Activated naive CD8-positive, alpha-beta T cell (primary cell): Measurements from ENCODE around the gene NET1.
"Not testable (repeated sequence)": the region's sequence is repeated elsewhere in the genome, so short reads cannot be mapped to it uniquely, and the experiment has no call there.

Experiments
- H3K27ac Mint-ChIP-seq: one replicate; pipeline ENCODE4 v1.8.0; 2021; ENCODE audit warnings: mixed read lengths
- H3K27me3 Mint-ChIP-seq: one replicate; pipeline ENCODE4 v1.8.0; 2021; ENCODE audit warnings: mixed read lengths
- H3K36me3 Mint-ChIP-seq: one replicate; pipeline ENCODE4 v1.8.0; 2021; ENCODE audit warnings: mixed read lengths
- H3K4me1 Mint-ChIP-seq: one replicate; pipeline ENCODE4 v1.8.0; 2021; ENCODE audit warnings: low read depth, mixed read lengths
- H3K4me3 Mint-ChIP-seq: one replicate; pipeline ENCODE4 v1.8.0; 2021; ENCODE audit warnings: mild to moderate bottlenecking, mixed read lengths
- H3K9me3 Mint-ChIP-seq: one replicate; pipeline ENCODE4 v1.8.0; 2021; ENCODE audit warnings: low read depth, mixed read lengths

Gene NET1

GRCh38 chr10:5385224-5385623 is 27.1 kb upstream of the NET1 start:
- H3K36me3 Mint-ChIP-seq, result no peaks in the 10 kb centered on the region
- H3K27ac Mint-ChIP-seq, result no peak overlapping the region
- H3K4me3 Mint-ChIP-seq, result no peak overlapping the region
- H3K27me3 Mint-ChIP-seq, result no peaks in the 10 kb centered on the region
- H3K9me3 Mint-ChIP-seq, result peaks cover 5% of the 10 kb centered on the region
- H3K4me1 Mint-ChIP-seq, result no peaks in the 10 kb centered on the region

DNA sequence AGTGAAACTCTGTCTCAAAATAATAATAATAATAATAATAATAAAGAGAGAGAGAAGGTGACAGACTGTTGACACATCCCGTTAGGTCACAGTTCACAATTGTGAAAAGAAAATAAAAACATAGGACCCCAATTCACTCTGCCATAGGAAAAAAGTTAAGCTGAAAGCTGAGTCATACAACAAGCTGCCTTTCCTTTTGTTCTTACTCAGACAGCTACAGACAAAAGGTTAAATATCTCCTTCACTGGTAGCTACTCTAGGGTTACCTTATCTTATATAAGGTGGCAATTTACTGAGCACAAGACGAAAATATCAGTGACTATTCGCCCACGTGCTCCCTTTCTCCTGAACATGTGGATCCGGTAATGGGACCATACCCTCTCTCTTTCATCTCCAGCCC is 25.2 kb upstream of the NET1 start:
- Mint-ChIP-seq H3K4me3 (no peak overlapping the region), H3K4me1 (no peaks in the 10 kb centered on the region), H3K27me3 (no peaks in the 10 kb centered on the region), H3K27ac (no peak overlapping the region), H3K36me3 (no peaks in the 10 kb centered on the region), H3K9me3 (peaks cover 17% of the 10 kb centered on the region)

GRCh38 chr10:5390607-5391205 is 21.7 kb upstream of the NET1 start:
- Mint-ChIP-seq H3K9me3 (peaks cover 18% of the 10 kb centered on the region), H3K4me3 (no peak overlapping the region), H3K27me3 (no peaks in the 10 kb centered on the region), H3K4me1 (no peaks in the 10 kb centered on the region), H3K27ac (no peak overlapping the region), H3K36me3 (no peaks in the 10 kb centered on the region)

GRCh38 chr10:5391790-5392189 is 20.6 kb upstream of the NET1 start:
- no peaks in the 10 kb centered on the region for H3K27me3 Mint-ChIP-seq
- no peaks in the 10 kb centered on the region for H3K4me1 Mint-ChIP-seq
- no peak overlapping the region for H3K27ac Mint-ChIP-seq
- no peaks in the 10 kb centered on the region for H3K36me3 Mint-ChIP-seq
- H3K9me3 Mint-ChIP-seq, result peaks cover 18% of the 10 kb centered on the region
- no peak overlapping the region for H3K4me3 Mint-ChIP-seq

DNA sequence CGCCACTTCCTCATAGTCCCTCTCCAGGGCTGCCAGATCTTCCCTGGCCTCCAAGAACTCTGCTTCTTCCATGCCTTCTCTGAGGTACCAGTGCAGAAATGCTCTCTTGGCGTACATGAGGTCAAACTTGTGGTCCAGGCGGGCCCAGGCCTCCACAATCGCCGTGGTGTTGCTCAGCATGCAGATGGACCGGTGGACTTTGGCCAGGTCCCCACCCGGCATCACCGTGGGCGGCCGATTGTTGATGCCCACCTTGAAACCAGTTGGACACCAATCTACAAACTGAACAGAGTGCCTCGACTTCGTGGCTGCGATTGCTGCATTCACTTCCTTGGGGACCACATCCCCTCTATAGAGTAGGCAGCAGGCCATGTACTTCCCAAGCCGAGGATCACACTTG is 18.8 kb upstream of the NET1 start:
- Mint-ChIP-seq H3K36me3 (no peaks in the 10 kb centered on the region), H3K9me3 (peaks cover 18% of the 10 kb centered on the region), H3K4me3 (no peak overlapping the region), H3K27ac (no peak overlapping the region), H3K4me1 (no peaks in the 10 kb centered on the region), H3K27me3 (peaks cover under 1% of the 10 kb centered on the region)

- Mint-ChIP-seq H3K27me3 (peaks cover 3% of the 10 kb centered on the region), H3K27ac (no peak overlapping the region), H3K9me3 (peaks cover 13% of the 10 kb centered on the region), H3K4me3 (no peak overlapping the region), H3K4me1 (no peaks in the 10 kb centered on the region), H3K36me3 (no peaks in the 10 kb centered on the region)
These were observed 17.2 kb upstream of the NET1 start for GRCh38 chr10:5395168-5395567.

GRCh38 chr10:5396556-5397300 is 15.6 kb upstream of the NET1 start:
- H3K36me3 Mint-ChIP-seq, result no peaks in the 10 kb centered on the region
- H3K9me3 Mint-ChIP-seq, result peaks cover 5% of the 10 kb centered on the region
- H3K27ac Mint-ChIP-seq, result no peak overlapping the region
- H3K4me3 Mint-ChIP-seq, result no peak overlapping the region
- no peaks in the 10 kb centered on the region for H3K4me1 Mint-ChIP-seq
- H3K27me3 Mint-ChIP-seq, result peaks cover 3% of the 10 kb centered on the region

GRCh38 chr10:5399332-5399731 is 13.0 kb upstream of the NET1 start:
- peaks cover 3% of the 10 kb centered on the region for H3K27me3 Mint-ChIP-seq
- no peaks in the 10 kb centered on the region for H3K9me3 Mint-ChIP-seq
- H3K27ac Mint-ChIP-seq, result no peak overlapping the region
- no peaks in the 10 kb centered on the region for H3K36me3 Mint-ChIP-seq
- no peak overlapping the region for H3K4me3 Mint-ChIP-seq
- no peaks in the 10 kb centered on the region for H3K4me1 Mint-ChIP-seq

DNA sequence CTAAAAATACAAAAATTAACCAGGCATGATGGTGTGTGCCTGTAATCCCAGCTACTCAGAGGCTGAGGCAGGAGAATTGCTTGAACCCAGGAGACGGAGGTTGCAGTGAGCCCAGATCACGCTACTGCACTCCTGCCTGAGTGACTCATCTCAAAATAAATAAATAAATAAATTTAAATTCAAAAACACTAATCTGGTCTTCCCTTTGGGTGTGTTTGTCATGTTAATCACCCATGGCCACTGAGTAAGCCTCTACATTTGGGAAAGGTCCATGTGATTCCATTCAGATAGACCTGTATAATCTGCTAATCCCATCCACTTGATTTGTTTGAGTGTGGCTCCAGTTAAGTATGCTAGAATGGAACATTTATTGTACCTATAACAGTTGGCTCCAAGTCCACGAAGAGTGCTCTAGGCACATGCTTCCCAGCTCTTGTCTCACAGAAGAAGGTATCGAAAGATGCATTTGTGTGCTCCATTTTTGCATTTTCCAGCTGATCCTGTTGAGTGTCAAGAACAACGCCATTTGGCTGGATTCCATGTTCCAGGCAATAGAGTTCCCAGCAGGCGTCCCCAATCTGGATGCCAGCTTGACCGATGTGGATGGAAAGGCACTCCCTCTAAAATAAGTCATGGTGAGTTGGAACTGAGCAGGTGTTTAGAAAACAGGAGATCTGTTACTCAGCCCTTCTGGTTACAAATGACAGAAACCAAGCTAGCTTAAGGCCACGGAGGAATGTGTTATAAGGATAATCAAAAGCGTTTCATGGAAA is 11.7 kb upstream of the NET1 start:
- no peak overlapping the region for H3K27ac Mint-ChIP-seq
- H3K4me1 Mint-ChIP-seq, result no peaks in the 10 kb centered on the region
- H3K27me3 Mint-ChIP-seq, result peaks cover 3% of the 10 kb centered on the region
- no peak overlapping the region for H3K4me3 Mint-ChIP-seq
- no peaks in the 10 kb centered on the region for H3K9me3 Mint-ChIP-seq
- H3K36me3 Mint-ChIP-seq, result no peaks in the 10 kb centered on the region

DNA sequence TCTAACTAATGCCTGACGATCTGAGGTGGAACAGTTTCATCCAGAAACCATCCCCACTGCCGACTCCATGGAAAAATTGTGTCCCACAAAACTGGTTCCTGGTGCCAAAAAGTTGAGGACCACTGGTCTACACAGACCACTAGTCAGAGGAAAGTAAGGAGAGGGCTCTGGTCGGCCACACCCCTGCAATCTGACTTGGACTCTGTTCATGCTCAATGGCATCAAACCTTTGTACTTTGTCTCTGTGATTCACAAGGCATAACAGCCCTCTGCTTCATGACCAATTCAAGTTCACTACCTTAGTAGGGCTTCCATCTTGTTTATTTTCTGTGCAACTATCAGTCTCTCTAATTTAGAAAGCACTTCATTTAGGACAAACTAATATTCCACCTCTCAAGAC is 9.6 kb upstream of the NET1 start:
- H3K27me3 Mint-ChIP-seq, result peaks cover 3% of the 10 kb centered on the region
- H3K4me3 Mint-ChIP-seq, result no peak overlapping the region
- H3K9me3 Mint-ChIP-seq, result no peaks in the 10 kb centered on the region
- H3K36me3 Mint-ChIP-seq, result no peaks in the 10 kb centered on the region
- H3K4me1 Mint-ChIP-seq, result no peaks in the 10 kb centered on the region
- H3K27ac Mint-ChIP-seq, result no peak overlapping the region

- H3K27me3 Mint-ChIP-seq, result peaks cover 6% of the 10 kb centered on the region
- no peak within 1 kb of the TSS for H3K4me3 Mint-ChIP-seq
- H3K36me3 Mint-ChIP-seq, result no peaks in the 10 kb centered on the region
- no peak within 1 kb of the TSS for H3K27ac Mint-ChIP-seq
- no peaks in the 10 kb centered on the region for H3K9me3 Mint-ChIP-seq
- no peaks in the 10 kb centered on the region for H3K4me1 Mint-ChIP-seq
These were observed 7.9 kb upstream of the NET1 start, which contains the start of gene TUBAL3 for GRCh38 chr10:5404208-5405041. TSS of gene TUBAL3 (minus strand) at chr10:5404828. CDS start at chr10:5404792, 36 bp downstream.

DNA sequence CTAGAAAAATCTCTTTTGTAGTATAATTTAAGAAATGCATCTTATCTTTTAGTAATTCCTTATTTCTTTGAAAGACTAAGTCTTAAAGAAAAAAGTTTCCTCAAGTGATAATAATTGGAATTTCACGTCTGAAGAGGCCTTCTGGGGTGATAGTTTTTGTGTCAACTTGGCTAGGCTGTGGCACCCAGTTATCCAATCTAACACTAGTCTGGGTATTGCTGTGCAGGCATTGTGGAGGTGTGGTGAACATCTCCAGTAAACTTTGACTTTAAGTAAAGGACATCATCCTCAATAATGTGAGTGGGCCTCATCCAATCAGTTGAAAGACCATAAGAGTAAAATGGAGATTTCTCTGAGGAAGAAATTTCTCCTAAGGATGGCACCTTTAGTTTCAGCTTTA is 5.4 kb upstream of the NET1 start:
- Mint-ChIP-seq H3K9me3 (no peaks in the 10 kb centered on the region), H3K27me3 (peaks cover 12% of the 10 kb centered on the region), H3K36me3 (no peaks in the 10 kb centered on the region)

GRCh38 chr10:5410787-5411186 is 1.6 kb upstream of the NET1 start:
- H3K36me3 Mint-ChIP-seq, H3K9me3 Mint-ChIP-seq, H3K4me1 Mint-ChIP-seq, H3K4me3 Mint-ChIP-seq, H3K27ac Mint-ChIP-seq: not testable (repeated sequence)
- H3K27me3 Mint-ChIP-seq, result peaks cover 15% of the 10 kb centered on the region

More for the DNA sequence above, 5.4 kb upstream of the NET1 start:
- peaks cover under 1% of the 10 kb centered on the region for H3K4me1 Mint-ChIP-seq
- H3K4me3 Mint-ChIP-seq, result no peak overlapping the region
- no peak overlapping the region for H3K27ac Mint-ChIP-seq

DNA sequence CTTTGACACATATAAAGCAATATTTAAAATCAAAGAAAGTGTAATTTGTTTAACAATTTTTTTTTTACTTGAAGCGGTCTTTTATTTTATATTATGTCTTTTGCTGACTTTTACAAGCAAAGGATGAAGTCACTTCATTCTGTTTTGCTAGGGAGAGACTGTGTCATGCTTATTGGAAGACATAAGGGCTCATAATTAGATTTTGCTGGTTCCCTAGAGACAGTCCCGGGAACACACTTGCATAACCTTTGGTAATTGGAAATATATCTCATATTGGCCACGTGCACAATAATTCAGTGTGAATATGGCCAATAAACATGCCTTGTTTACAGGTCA is 448 bp upstream of the NET1 start:
- H3K27ac Mint-ChIP-seq, result no peak overlapping the region
- peaks cover 4% of the 10 kb centered on the region for H3K4me1 Mint-ChIP-seq
- no peaks in the 10 kb centered on the region for H3K9me3 Mint-ChIP-seq
- no peaks in the 10 kb centered on the region for H3K36me3 Mint-ChIP-seq
- peaks cover 15% of the 10 kb centered on the region for H3K27me3 Mint-ChIP-seq
- H3K4me3 Mint-ChIP-seq, result peak overlapping the region; percentile 88
